HG03575 (cell line): Measurements from ENCODE around the gene VTCN1.

ENCODE experiments used
- ATAC-seq: cut with Tn5 transposase; IDR thresholded peaks from one replicate; pipeline ENCODE4 v1.9.1; 2021; ENCODE audit not compliant: unreplicated experiment, insufficient number of reproducible peaks, low FRiP score; ENCODE audit errors: extremely low read depth

VTCN1 gene

DNA sequence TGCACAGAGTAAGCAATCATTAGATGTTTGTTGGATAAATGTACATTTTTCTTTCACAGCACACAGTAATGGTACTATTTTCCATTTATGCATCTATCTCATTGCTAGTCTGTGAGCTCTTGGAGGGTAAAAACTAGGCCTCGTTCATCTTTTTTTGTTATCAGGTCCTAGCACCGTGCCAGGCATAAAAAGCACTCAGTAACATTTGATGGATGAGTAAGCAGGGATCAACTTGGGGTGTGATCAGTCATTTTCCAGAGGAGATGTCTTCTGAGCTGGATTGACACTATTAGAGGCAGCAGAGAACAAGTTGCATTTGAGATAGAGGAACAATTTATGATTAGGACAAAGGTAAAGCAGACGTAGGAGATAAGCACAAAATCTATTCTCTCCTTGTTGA, 4.3 kb upstream of the VTCN1 start:
- no peak for ATAC-seq

DNA sequence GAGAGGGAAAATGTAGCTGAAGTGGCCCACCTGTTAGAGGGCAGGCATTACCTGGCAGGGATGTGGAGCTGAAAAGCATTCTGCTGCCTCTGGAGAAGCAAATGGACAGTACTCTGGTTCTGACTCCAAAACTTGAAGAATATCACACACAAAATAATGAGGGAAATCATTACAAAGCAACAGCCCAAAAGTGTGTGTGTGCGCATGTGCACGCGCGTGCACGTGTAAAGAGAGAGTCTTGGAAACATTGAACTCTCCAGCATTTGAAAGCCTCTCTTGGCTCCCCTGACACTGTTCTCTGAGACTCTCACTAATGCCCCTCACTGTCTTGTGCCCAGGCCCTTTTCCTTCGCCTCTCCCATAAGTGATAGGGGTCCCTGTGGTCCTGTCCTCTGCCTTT, 2.3 kb upstream of the VTCN1 start:
- ATAC-seq: no peak

DNA sequence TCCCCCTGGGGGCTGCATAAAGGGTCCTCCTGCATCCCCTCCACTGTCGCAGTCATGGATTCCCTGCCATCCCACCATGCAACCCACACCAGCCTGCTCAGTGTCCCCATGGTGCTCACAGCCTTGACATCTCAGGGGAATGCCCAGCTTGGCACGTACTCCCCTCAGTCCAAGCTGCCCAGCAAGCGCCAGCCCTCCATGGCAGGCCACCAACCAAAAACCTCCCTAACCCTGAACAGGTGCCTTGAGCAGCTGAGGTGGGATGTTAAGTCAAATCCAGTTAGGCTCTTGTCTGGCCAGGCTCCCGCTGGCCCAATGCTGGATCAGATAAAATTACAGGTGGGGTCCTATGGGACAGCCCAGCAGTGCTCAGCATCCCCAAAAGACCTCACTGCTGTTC, 341 bp downstream of the VTCN1 start:
- no peak for ATAC-seq

DNA sequence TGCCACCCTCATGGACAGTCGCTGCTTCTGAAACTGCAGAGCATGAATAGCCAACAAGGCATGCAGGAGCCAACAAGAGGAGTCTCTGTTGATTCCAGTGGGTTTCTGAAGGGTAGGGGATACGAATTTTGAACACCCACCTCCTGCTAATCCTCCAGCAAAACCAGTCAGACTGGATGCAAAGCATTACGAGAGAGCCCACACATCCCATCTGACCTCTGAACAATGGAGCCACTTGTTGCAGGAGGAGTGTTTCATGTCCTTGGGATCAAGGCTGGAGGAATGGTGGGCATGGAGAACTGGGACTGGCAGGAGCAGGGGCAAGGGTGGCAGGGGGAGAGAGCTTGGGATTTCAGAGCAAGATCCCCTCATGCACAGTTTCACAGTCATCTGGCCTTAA, 1.6 kb downstream of the VTCN1 start:
- ATAC-seq: no peak

DNA sequence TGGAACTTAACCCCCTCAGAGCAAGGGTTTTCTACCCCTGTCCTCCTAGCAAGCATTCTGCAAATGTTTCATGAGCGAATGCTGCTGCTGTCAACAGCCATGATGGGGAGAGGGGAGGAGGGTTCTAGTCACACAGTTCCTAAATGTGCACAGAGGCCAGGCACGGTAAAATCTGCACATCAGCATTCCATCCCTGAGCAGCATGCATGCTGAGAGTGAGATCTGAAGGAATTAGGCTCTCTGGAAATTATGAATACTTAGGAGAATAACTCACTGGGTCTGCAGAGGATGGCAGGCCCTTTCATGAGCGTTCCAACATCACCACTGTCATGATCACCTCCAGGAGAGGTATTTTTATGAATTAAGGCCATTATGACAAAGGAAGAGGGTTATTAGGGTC, 2.1 kb downstream of the VTCN1 start:
- no peak for ATAC-seq

DNA sequence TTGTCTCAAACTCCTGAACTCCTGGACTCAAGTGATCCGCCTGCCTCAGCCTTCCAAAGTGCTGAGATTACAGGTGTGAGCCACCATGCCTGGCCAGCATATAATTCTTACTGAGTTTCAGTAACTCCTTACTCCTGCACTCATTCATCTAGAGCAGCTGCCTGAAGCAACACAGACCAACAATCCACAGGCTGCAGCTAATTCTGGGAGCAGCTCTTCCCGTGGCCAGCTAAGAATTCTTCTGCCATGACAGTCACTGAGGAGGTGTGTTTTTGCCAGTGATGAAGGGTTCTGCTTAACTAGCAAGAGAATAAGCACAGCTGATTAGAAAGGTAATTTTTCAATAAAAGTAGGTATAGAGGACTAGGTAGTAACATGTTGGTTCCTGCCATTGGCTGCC, 5.4 kb downstream of the VTCN1 start:
- no peak for ATAC-seq

DNA sequence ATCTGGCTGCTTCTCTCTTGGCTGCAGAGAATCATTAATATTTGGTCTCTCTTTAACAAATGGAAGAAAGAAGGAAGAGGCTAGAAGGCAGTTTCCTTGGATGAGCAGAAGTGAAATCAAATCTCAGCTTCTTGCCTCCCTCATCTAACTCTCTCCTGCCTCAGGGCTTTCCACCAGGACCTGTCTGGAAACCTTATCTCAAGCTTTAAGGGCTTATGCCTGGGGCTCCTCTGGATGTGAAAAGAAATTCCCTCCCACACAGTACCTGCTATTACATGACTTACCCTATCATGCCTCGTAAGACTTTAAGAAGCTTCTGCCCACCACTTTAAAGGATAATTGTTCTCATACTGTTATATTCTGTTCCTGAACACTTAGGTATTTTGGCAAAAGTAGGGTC, 8.9 kb downstream of the VTCN1 start:
- ATAC-seq: no peak

DNA sequence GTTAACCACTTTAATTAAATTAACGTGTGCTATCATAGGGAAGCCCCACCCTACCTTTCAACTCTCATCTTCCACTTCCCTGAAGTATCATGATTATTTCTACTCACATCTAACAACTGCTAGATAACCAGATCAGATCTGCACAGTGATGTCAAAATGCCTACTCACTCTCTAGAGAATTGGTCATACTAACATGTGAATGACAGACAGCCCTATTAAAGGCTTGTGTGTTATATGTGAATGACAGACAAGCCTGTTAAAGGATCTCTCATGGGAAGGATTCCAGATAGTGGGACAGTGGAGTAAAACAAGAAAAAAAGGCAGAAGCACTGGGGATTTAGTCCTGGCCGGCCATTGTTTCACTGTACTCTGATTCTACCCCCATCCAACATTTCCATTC, 12.6 kb downstream of the VTCN1 start:
- no peak for ATAC-seq

DNA sequence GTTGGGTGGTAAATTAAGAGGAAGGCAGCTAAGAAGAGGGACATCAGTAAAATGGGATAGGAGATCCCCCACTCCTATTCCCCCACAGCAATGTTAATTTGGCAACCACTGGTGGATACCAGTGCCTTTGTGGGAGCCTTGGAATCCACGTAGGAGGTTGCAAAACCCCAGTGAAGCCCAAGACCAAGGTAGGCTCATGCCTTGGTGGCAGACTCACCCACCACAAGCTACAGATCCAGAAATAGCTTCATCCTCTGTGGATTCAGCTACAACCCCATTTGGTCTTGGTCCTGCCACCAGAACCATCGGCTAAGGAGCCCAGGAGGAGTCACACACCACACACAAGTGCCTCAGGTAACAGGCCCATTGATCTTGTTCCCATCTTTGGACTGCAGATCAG, 21.0 kb downstream of the VTCN1 start:
- ATAC-seq: no peak

DNA sequence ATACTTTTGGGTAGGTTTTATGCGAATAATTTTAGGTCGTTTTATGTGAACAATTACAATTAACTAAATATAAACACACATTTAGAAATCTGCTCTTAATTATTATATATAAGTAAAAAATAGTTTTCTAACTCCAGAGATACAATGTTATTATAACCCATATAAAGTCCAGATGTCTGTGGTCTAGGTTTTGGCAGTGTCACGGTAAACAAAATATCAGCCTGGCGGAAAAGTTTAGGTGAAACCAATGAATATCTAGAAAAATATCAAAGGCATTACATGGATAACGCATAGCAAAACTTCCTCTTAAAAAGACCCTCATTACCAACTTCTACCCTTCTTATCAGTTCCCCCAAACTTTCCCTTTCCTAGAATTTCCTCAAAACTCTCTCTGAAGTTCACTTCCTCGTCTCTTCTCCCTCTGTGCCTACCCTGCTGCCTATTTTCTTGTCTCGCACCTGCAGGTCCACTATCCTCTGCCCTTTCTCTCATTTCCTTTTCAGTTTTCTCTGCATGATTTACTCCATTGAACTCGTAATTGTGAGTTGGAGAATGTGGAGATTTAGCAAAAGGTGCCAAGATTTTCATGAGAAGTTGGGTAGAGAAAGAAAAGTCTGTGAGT, 21.8 kb downstream of the VTCN1 start:
- ATAC-seq: no peak

DNA sequence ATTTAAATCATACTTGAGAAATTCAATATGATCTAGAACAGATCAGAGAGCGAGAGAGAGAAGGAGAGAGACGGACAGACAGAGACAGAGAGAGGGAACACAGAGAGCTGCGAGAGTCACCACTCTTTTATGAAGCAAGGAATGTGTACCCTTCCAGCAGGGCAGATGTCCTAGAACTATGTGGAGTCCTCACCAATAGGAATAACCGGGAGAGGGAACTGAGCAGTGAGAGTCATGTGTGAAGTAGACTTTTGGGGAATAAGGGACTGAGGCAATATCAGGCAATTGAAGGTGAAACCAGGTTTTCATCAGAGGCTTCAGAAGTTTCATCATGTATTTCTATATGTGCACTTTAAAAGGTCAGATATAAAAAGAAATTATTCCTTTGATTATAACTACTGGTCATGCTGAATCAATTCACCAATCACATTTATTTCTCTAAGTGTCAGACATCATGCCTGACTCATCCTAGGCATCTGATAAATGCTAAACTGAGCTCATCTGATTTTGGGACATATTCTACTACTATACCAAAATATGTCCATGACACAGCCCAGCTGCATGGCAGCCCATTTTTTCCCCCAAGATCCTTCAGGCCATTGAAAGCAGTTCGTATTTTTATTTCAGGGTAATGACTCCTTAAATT, 22.4 kb downstream of the VTCN1 start:
- ATAC-seq: no peak

DNA sequence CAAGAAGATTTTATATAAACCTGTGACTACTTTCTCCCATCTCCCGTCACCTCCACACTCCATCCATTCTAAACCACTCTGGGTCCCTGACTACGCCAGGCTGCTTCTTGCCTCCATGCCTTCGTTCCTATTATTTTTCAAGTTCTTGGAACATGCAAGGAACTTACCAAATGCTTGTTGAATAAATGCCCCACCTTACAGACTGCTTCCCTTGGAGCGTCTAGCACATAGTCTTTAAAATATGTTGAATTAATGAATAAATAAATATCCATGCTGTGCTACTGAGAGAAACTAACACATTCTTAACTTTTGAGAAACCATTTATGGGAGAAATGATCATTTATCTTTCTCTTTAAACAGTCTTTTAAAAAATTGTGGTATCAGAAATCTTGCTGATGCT, 27.6 kb downstream of the VTCN1 start:
- no peak for ATAC-seq

DNA sequence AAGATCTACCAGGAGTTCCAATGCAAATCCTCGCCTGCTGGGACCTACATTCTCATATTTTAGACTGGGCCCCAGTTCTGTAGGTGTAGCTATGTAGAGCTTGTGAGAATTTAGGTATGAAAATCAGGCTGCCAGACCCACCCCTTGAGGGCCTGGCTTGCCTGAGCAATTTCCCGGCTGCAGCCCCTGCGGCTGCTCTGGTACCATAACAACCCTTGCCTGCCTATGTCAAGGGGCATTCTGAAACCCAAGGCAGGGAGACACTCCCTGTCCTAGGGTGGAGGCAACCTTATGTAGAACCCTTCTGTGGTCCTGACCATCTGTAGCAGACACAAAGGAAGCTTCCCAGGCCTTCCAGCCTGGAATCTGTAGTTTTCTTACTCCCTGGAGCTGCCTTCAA, 28.4 kb downstream of the VTCN1 start:
- no peak for ATAC-seq

DNA sequence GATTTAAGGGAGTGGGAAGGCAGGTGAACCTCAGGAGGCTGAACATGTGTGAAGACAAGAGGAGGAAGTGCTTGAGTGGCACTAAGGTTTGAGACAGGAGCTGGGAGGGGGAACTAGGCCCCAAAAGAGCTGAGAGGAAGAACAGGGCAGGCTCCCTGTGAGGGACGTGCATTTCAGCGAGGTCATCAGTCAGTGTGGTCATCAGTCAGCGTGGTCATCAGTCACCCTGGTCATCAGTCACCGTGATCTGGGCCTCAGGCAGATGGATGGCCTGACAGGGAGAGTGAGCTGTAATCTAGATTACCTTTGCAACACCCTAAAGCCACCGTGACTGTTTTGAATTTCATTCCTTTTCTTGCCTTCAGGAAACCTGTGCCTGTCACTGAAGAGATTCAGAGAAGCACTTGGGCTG, 29.1 kb downstream of the VTCN1 start:
- ATAC-seq: no peak

DNA sequence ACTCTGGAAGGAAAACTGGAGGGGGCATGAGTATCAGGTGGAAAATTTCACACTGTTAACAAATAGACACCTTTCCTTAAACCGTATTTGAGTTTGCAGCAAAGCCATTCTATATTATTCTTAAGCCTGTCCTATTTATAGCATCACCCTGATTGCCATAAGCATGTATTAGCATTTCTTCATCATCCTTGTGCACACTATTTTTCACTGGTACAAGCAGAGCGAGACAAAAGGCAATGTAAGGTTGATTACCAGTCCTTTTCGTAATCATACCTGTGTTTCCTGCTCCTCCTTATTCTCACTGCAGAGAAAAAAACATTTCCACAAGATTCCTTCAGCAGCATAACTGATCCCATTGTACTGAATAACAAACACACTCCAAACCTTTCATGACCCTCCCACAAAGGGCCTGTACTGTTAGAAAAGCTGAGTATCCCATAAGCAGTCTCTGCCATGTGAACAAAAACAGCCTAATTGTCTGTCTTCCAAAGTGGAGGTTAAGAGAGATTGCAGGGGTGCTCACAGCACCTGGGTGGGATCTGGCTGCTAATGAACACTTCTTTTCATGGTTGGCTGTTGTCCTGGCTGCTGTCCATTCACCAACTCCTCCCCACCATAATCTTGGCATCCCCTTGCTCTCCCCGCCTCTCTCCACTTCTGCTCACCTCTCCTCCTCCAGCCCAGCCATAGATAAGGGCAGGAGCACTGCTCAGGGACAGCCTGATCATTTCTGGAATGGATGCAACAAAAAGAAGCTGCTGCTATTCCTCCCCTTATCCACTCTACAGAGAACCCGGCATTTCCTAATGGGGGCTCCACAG, 30.4 kb downstream of the VTCN1 start:
- no peak for ATAC-seq

DNA sequence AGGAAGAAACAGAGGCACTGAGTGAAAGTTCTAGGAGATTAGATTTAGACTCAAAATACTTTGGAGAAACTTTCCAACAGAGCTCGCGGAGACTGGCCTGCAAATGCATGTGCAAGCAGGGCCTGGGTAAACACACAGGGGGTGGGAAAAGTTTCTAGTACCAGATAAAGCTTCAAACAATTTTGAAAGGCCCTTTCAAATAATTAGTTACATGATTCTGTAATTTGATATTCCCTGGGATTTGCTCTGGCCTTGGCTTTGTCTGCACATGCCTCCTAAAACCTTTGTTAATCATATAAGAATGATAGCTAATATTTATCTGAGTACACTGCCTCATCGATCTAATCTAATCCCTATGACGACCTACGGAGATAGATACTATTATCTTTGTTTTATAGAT, 31.3 kb downstream of the VTCN1 start:
- no peak for ATAC-seq

DNA sequence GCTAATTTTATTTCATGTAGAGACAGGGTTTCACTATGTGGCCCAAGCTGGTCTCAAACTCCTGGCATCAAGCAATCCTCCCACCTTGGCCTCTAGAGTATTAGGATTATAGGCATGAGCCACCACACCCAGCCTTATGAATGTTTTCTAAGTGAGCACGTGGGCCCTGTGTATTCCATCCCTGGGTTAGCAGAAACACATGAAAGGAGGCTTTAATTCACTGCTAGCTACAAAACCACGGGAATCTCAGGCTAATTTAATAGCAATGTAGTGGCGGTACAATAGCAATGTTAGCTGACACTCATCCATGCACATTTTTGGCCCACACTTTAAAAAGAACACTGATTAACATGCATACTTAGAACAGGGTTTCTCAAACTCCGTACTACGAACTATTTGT, 32.0 kb downstream of the VTCN1 start:
- no peak for ATAC-seq

DNA sequence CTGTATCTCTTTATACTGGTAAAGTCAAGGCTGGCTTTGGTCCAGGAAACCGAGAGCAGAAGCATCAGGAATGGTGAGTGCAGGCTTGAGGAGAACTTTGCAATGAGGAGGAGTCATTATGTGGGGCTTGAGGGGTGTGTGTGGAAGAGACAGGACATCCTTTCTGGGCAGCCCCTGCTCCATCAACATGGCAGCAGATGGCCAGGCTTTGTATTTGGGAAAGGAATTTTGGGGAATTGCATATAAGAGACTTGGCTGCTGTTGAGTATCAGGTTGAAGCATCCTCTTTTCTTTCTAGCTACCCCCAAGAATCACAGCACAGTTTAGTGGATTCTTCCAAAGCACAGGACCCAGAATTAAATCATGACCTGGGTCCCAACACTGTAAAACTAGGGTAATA, 33.4 kb downstream of the VTCN1 start:
- no peak for ATAC-seq

DNA sequence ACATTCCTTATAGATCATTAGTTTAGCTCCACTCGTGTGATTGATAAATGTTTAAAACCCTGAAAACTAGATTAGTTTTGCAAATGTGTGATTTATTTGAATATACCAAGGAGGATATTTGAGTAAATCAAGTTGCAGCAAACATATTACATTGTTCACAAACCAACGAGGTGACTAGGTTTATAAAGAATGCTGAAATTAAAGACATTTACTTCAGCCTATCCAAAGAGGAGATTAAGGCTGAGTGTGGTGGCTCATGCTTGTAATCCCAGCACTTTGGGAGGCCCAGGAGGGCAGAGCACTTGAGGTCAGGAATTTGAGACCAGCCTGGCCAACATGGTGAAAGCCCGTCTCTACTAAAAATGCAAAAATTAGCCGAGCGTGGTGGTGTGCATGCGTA, 34.1 kb downstream of the VTCN1 start:
- ATAC-seq: no peak

DNA sequence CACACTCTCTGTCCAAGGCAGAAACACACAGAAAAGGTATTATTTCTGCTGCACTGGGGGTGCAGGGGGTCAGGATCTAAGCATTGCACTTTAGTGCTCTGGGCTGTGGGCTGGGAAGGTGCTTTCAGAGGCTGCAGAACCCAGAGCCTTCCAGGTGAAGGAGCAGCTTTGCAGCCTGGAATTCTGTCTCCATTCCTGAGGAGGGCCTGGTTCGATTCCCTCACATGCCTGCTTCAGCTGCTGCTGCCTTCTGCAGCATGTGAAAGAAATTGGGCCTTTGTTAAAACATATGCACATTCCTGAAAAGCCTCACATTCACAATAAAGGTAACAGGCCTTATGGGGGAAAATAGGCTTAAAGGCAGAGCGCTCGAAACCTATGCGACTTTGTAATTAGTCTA, 35.9 kb downstream of the VTCN1 start:
- ATAC-seq: no peak
